Measurements from ENCODE around the gene PKD2. TPM values are rescaled to one million over a fixed set of nuclear protein-coding genes. Genes with fewer than 3 reads are reported as not detected.
"Not testable (repeated sequence)": the region's sequence is repeated elsewhere in the genome, so short reads cannot be mapped to it uniquely, and the experiment has no call there.

Gene PKD2
- total RNA-seq, 1 donor from 2014 or later, result 33.1 TPM

GRCh38 chr4:88104902-88105610, 97.6 kb downstream of the PKD2 start:
- H3K9me3 ChIP-seq, result no peaks in the 10 kb centered on the region
- no peaks in the 10 kb centered on the region for H3K27me3 ChIP-seq
- no peaks in the 10 kb centered on the region for H3K4me1 ChIP-seq
- intact Hi-C loops (cut with DNase I), result no loop called here
- H3K36me3 ChIP-seq, result no peaks in the 10 kb centered on the region
- H3K4me3 ChIP-seq, result no peak overlapping the region
- TF ChIP-seq POLR2A (IDR thresholded peaks at IDR 0.05) (no peak), CTCF (IDR thresholded peaks at IDR 0.05) (no peak), POLR2AphosphoS5 (IDR thresholded peaks at IDR 0.05; ENCODE audit: insufficient read depth in 1 of 2, low read depth in 1 of 2) (no peak)
- no peak for DNase-seq (ENCODE audit: extremely low spot score in 2 of 2)
- no peak overlapping the region for H3K27ac ChIP-seq

DNA sequence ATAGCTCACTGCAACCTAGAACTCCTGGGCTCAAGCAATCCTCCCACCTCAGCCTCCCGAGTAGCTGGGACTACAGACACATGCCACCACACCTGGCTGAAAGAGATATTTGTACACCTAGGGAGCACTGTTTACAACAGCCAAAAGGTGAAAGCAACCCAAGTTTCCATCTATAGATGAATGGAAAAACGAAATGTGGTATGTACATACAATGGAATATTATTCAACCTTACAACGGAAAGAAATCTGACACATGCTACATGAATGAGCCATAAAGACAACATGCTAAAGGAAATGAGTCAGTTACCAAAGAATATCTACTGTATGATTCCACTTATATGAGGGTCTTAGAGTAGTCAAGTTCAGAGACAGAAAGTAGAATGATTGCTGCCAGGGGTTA, 98.8 kb downstream of the PKD2 start:
- Histone ChIP-seq H3K4me3 (no peak overlapping the region), H3K27me3 (no peaks in the 10 kb centered on the region), H3K36me3 (no peaks in the 10 kb centered on the region), H3K4me1 (no peaks in the 10 kb centered on the region), H3K27ac (no peak overlapping the region), H3K9me3 (no peaks in the 10 kb centered on the region)
- intact Hi-C loops (cut with DNase I), result no loop called here
- no peak for DNase-seq (ENCODE audit: extremely low spot score in 2 of 2)
- TF ChIP-seq CTCF (IDR thresholded peaks at IDR 0.05), result no peak
- TF ChIP-seq POLR2AphosphoS5 (IDR thresholded peaks at IDR 0.05; ENCODE audit: insufficient read depth in 1 of 2, low read depth in 1 of 2), result no peak
- TF ChIP-seq POLR2A (IDR thresholded peaks at IDR 0.05), result no peak

- no peak for TF ChIP-seq POLR2A (IDR thresholded peaks at IDR 0.05)
- TF ChIP-seq CTCF (IDR thresholded peaks at IDR 0.05), result no peak
- TF ChIP-seq POLR2AphosphoS5 (IDR thresholded peaks at IDR 0.05; ENCODE audit: insufficient read depth in 1 of 2, low read depth in 1 of 2), result no peak
- Histone ChIP-seq H3K27me3 (no peaks in the 10 kb centered on the region), H3K4me1 (no peaks in the 10 kb centered on the region), H3K36me3 (no peaks in the 10 kb centered on the region), H3K27ac (no peak overlapping the region), H3K9me3 (no peaks in the 10 kb centered on the region), H3K4me3 (no peak overlapping the region)
- DNase-seq (ENCODE audit: extremely low spot score in 2 of 2), result no peak
- intact Hi-C loops (cut with DNase I), result no loop called here
These were observed 100.1 kb downstream of the PKD2 start for GRCh38 chr4:88107406-88108107.

- H3K27ac ChIP-seq; H3K36me3 ChIP-seq; intact Hi-C loops (cut with DNase I); H3K4me3 ChIP-seq; H3K9me3 ChIP-seq; H3K4me1 ChIP-seq; DNase-seq (ENCODE audit: extremely low spot score in 2 of 2); H3K27me3 ChIP-seq: not testable (repeated sequence)
These were observed 100.7 kb downstream of the PKD2 start for GRCh38 chr4:88108108-88108465.

- intact Hi-C loops (cut with DNase I), result no loop called here
- H3K36me3 ChIP-seq, result no peaks in the 10 kb centered on the region
- no peak for TF ChIP-seq POLR2AphosphoS5 (IDR thresholded peaks at IDR 0.05; ENCODE audit: insufficient read depth in 1 of 2, low read depth in 1 of 2)
- TF ChIP-seq POLR2A (IDR thresholded peaks at IDR 0.05), result no peak
- TF ChIP-seq CTCF (IDR thresholded peaks at IDR 0.05), result no peak
These were observed 101.3 kb downstream of the PKD2 start for GRCh38 chr4:88108747-88109122.

More at GRCh38 chr4:88108747-88109122, 101.3 kb downstream of the PKD2 start:
- no peak for DNase-seq (ENCODE audit: extremely low spot score in 2 of 2)
- Histone ChIP-seq H3K4me1 (no peaks in the 10 kb centered on the region), H3K9me3 (no peaks in the 10 kb centered on the region), H3K4me3 (no peak overlapping the region), H3K27me3 (no peaks in the 10 kb centered on the region), H3K27ac (no peak overlapping the region)

Measured in vagina (tissue), 2 donors.